GM23248 (cell line): ENCODE data around the gene PDRG1. TPM values are rescaled to one million over a fixed set of nuclear protein-coding genes. Genes with fewer than 3 reads are reported as not detected.
"Not testable (repeated sequence)": the region's sequence is repeated elsewhere in the genome, so short reads cannot be mapped to it uniquely, and the experiment has no call there.

Experiments
- DNase-seq: peaks from one replicate; pipeline ENCODE4 v3.0.0-alpha.2; 2015
- H2AFZ ChIP-seq: fragments of 200-600 bp; sonication (generic); 2 replicates; pipeline ENCODE4 v1.6.1; 2016; ENCODE audit warnings: antibody characterized with exemption
- H3F3A ChIP-seq: fragments of 200-600 bp; sonication (generic); 2 replicates; pipeline ENCODE4 v1.6.1; 2016; ENCODE audit warnings: mild to moderate bottlenecking, antibody characterized with exemption, mixed run types; ENCODE audit not compliant: insufficient read depth
- H3K27ac ChIP-seq: fragments of 200-600 bp; sonication (generic); 2 replicates; pipeline ENCODE4 v1.5.1; 2016; ENCODE audit warnings: mild to moderate bottlenecking
- H3K27me3 ChIP-seq: fragments of 200-600 bp; sonication (generic); replicated peaks from 2 replicates; pipeline ENCODE4 v1.6.1; 2016; ENCODE audit warnings: mild to moderate bottlenecking; ENCODE audit not compliant: insufficient read depth
- H3K36me3 ChIP-seq: fragments of 200-600 bp; sonication (generic); 2 replicates; pipeline ENCODE4 v1.6.1; 2016; ENCODE audit warnings: low read depth, mild to moderate bottlenecking
- H3K4me1 ChIP-seq: fragments of 200-600 bp; sonication (generic); 2 replicates; pipeline ENCODE4 v1.6.1; 2016; ENCODE audit warnings: mild to moderate bottlenecking; ENCODE audit not compliant: insufficient read depth
- H3K4me2 ChIP-seq: fragments of 200-600 bp; sonication (generic); one replicate; pipeline ENCODE4 v1.6.1; 2016; ENCODE audit warnings: mild to moderate bottlenecking; ENCODE audit not compliant: unreplicated experiment
- H3K4me3 ChIP-seq: fragments of 200-600 bp; sonication (generic); 2 replicates; pipeline ENCODE4 v1.5.1; 2016; ENCODE audit warnings: mild to moderate bottlenecking
- H3K79me2 ChIP-seq: fragments of 200-600 bp; sonication (generic); 2 replicates; pipeline ENCODE4 v1.6.1; 2016; ENCODE audit warnings: mild to moderate bottlenecking; ENCODE audit not compliant: insufficient read depth
- H3K9ac ChIP-seq: fragments of 200-600 bp; sonication (generic); 2 replicates; pipeline ENCODE4 v1.6.1; 2016; ENCODE audit warnings: mild to moderate bottlenecking
- H3K9me2 ChIP-seq: fragments of 200-600 bp; sonication (generic); 2 replicates; pipeline ENCODE4 v1.6.1; 2016; ENCODE audit warnings: mixed run types, mild to moderate bottlenecking, moderate library complexity; ENCODE audit not compliant: insufficient read depth
- H3K9me3 ChIP-seq: fragments of 200-600 bp; sonication (generic); one replicate; pipeline ENCODE4 v1.6.1; 2017; ENCODE audit warnings: low read depth
- H4K20me1 ChIP-seq: fragments of 200-600 bp; sonication (generic); 2 replicates; pipeline ENCODE4 v1.6.0; 2016; ENCODE audit not compliant: insufficient read depth
- EZH2 ChIP-seq: fragments of 200-600 bp; sonication (generic); IDR thresholded peaks from 2 replicates; pipeline ENCODE4 v1.6.1; 2018; ENCODE audit warnings: antibody characterized with exemption, mild to moderate bottlenecking; ENCODE audit not compliant: insufficient read depth, poor library complexity, severe bottlenecking
- EZH2phosphoT487 ChIP-seq: fragments of 200-600 bp; sonication (generic); IDR thresholded peaks from 2 replicates; pipeline ENCODE4 v1.6.1; 2018; ENCODE audit warnings: antibody characterized with exemption, moderate library complexity, mild to moderate bottlenecking, low read depth; ENCODE audit not compliant: insufficient read depth
- WGBS, 2 experiments: methylation state at CpG; one replicate each; pipeline ENCODE4 v1.1.6; 2015 to 2017; ENCODE audit warnings: low lambda C conversion rate in 2 of 2, low coverage in 1 of 2; ENCODE audit errors: missing lambda C conversion rate in 2 of 2; 5-methylcytosine and 5-hydroxymethylcytosine counted together
- in situ Hi-C: fragments of 300-500 bp; cut with MboI; formaldehyde crosslinking; loops from 2 replicates; pipeline ENCODE4 v1.15.0; 2020
- polyA plus RNA-seq: library from polyadenylated mRNA; unstranded; fragments of >200 nt; fragmentation: Nextera tagmentation; extraction: Ambion mirVana; gene quantifications from 2 replicates; pipeline ENCODE4 v1.2.1, GENCODE V29; 2016
- total RNA-seq: library from RNA; depleted of rRNA; stranded (reverse); fragments of >200 nt; shearing (Covaris generic); gene quantifications from 2 replicates; pipeline ENCODE4 v1.2.3, GENCODE V29; 2014

The PDRG1 gene
- total and polyA plus RNA-seq, 2 experiments from 2014 or later, result 10.8 to 16.7 TPM

- WGBS, 2 experiments, result 40 to 51% methylated on average over 4 of the region's 4 CpGs
- Histone ChIP-seq H3K4me1 (no peaks in the 10 kb centered on the region), H2AFZ (no peak overlapping the region), H3K36me3 (no peaks in the 10 kb centered on the region), H3F3A (no peaks in the 10 kb centered on the region), H3K79me2 (no peaks in the 10 kb centered on the region), H3K9ac (no peak overlapping the region), H3K27ac (no peak overlapping the region), H3K9me2 (no peaks in the 10 kb centered on the region), H4K20me1 (no peaks in the 10 kb centered on the region), H3K4me2 (no peak overlapping the region), H3K4me3 (no peak overlapping the region), H3K9me3 (no peaks in the 10 kb centered on the region), H3K27me3 (peaks cover 31% of the 10 kb centered on the region)
- in situ Hi-C loops, result no loop called here
- TF ChIP-seq EZH2, result no peak
- no peak for TF ChIP-seq EZH2phosphoT487
- DNase-seq, result no peak
Measured at GRCh38 chr20:31922181-31922580, 29.7 kb downstream of the PDRG1 start.

GRCh38 chr20:31921480-31921879, 30.4 kb downstream of the PDRG1 start:
- peaks cover 38% of the 10 kb centered on the region for H3K27me3 ChIP-seq
- in situ Hi-C loops, H3K4me1 ChIP-seq: not testable (repeated sequence)

GRCh38 chr20:31920275-31920855, 31.5 kb downstream of the PDRG1 start:
- no peak overlapping the region for H2AFZ ChIP-seq
- no peaks in the 10 kb centered on the region for H3K9me2 ChIP-seq
- no peaks in the 10 kb centered on the region for H3K4me1 ChIP-seq
- no peak overlapping the region for H3K4me3 ChIP-seq
- H3K9ac ChIP-seq, result no peak overlapping the region
- in situ Hi-C loops, result no loop called here
- H3K9me3 ChIP-seq, result no peaks in the 10 kb centered on the region
- TF ChIP-seq EZH2phosphoT487 (no peak), EZH2 (no peak)
- H3K79me2 ChIP-seq, result no peaks in the 10 kb centered on the region
- H3K36me3 ChIP-seq, result no peaks in the 10 kb centered on the region
- H4K20me1 ChIP-seq, result no peaks in the 10 kb centered on the region
- DNase-seq, result no peak
- peaks cover 33% of the 10 kb centered on the region for H3K27me3 ChIP-seq
- no peak overlapping the region for H3K27ac ChIP-seq
- WGBS, 2 experiments, result 39 to 41% methylated on average over 10 to 11 of the region's 11 CpGs
- H3F3A ChIP-seq, result no peaks in the 10 kb centered on the region
- no peak overlapping the region for H3K4me2 ChIP-seq

More at GRCh38 chr20:31921480-31921879, 30.4 kb downstream of the PDRG1 start:
- not testable (repeated sequence) for H3K9me3 ChIP-seq, H3F3A ChIP-seq, H2AFZ ChIP-seq, H3K4me2 ChIP-seq, H3K4me3 ChIP-seq, H3K79me2 ChIP-seq, H3K9me2 ChIP-seq, H3K36me3 ChIP-seq, H3K27ac ChIP-seq, DNase-seq, H3K9ac ChIP-seq, H4K20me1 ChIP-seq
- WGBS, 2 experiments, result 48 to 52% methylated on average over 5 of the region's 5 CpGs

- Histone ChIP-seq H3F3A (no peaks in the 10 kb centered on the region), H3K4me3 (no peak overlapping the region), H3K36me3 (no peaks in the 10 kb centered on the region), H3K9me3 (no peaks in the 10 kb centered on the region), H3K4me1 (no peaks in the 10 kb centered on the region), H2AFZ (no peak overlapping the region), H3K79me2 (no peaks in the 10 kb centered on the region), H3K4me2 (no peak overlapping the region), H3K9ac (no peak overlapping the region), H3K27ac (no peak overlapping the region), H3K27me3 (peaks cover 37% of the 10 kb centered on the region), H3K9me2 (no peaks in the 10 kb centered on the region), H4K20me1 (no peaks in the 10 kb centered on the region)
- in situ Hi-C loops, result no loop called here
- no peak for DNase-seq
- 16 to 32% methylated on average over 6 of the region's 6 CpGs for WGBS, 2 experiments
- TF ChIP-seq EZH2phosphoT487 (no peak), EZH2 (no peak)
Measured at GRCh38 chr20:31919410-31920155, 32.3 kb downstream of the PDRG1 start.
